Pancreas (tissue), 10 donors: ENCODE results near the gene DYNLRB1. TPM values are rescaled to one million over a fixed set of nuclear protein-coding genes. Genes with fewer than 3 reads are reported as not detected.
A peak's percentile ranks its signal among the peaks of the same experiment; 100 is the strongest.

Experiments
- ATAC-seq, 4 donors: fragments of 200-7000 bp; cut with Tn5 transposase; one replicate each; pipeline versions ENCODE4 v1.8.0 to v1.9.1; 2020; ENCODE audit warnings: mild to moderate bottlenecking in 4 of 4, moderate library complexity in 4 of 4
- DNase-seq, 6 donors: peaks; one replicate each; pipeline ENCODE4 v3.0.0-alpha.2; 2020
- FAIRE-seq: peaks from 2 replicates; lab custom pipeline; 2012; peaks lifted over from hg19 to GRCh38; lab: Jason Lieb, UNC
- H3K27ac ChIP-seq, 4 donors: fragments of 200-600 bp; sonication (generic); 1 replicate in 3 of 4; 2 replicates in 1 of 4; pipeline versions ENCODE4 v1.5.0 to v1.8.0; 2020
- H3K27me3 ChIP-seq, 4 donors: fragments of 200-600 bp; one replicate each; pipeline ENCODE4 v1.8.0; 2021
- H3K36me3 ChIP-seq, 3 donors: fragments of 200-600 bp; sonication (generic) in 1 of 3; one replicate each; pipeline versions ENCODE4 v1.5.0 to v1.8.0; 2020 to 2021
- H3K4me1 ChIP-seq, 3 donors: fragments of 200-600 bp; one replicate each; pipeline ENCODE4 v1.8.0; 2021
- H3K4me3 ChIP-seq, 4 donors: fragments of 200-600 bp; sonication (generic) in 2 of 4; one replicate each; pipeline versions ENCODE4 v1.5.0 to v1.8.0; 2020 to 2021
- H3K9me3 ChIP-seq, 4 donors: fragments of 200-600 bp; one replicate each; pipeline ENCODE4 v1.8.0; 2021
- WGBS, 2 donors: extraction: QIAGEN DNeasy Blood & Tissue Kit; methylation state at CpG; one replicate each; pipeline ENCODE4 v1.1.7; 2013; 5-methylcytosine and 5-hydroxymethylcytosine counted together
- intact Hi-C, 3 donors: fragments of 100-400 bp; cut with DNase I; formaldehyde crosslinking; loops; one replicate each; pipeline versions ENCODE4 v1.11.1 to v1.14.2; 2022
- polyA plus RNA-seq, 2 donors: library from polyadenylated mRNA; stranded (reverse); fragments of 200-250 nt; gene quantifications; one replicate each; pipeline ENCODE4 v1.2.3, GENCODE V29; 2013
- total RNA-seq, 6 donors: library from RNA; stranded (reverse); fragmentation: NEBNext Ultra II Directional in 4 of 6; extraction: Animal tissue kit (Norgen Biotek cat#: 25700) in 4 of 6; gene quantifications; one replicate each; pipeline versions ENCODE4 v1.2.1 to v1.2.4, GENCODE V29; 2021 to 2023
- TF ChIP-seq, protein P1 (sequence below), 4 donors: fragments of 200-600 bp; sonication (generic) in 3 of 4; IDR thresholded peaks; one replicate each; pipeline versions ENCODE4 v1.5.0 to v1.8.0; 2021; ENCODE audit warnings: antibody characterized with exemption in 4 of 4
- donor health status: healthy with polysubstance abuse.
- donor health status: DM: no; HTN: no; CAD: no; lungs with moderate emphysema.
- donor health status: DM: no; HTN: no; CAD: no.
- donor health status: control.
- donor health status: control.
- donor health status: Bipolar disorder and iron deficiency.
- donor health status: DM: yes; HTN: yes; CAD: no.
- donor health status: DM: no; HTN: no; CAD: no.
- donor health status: DM: no; HTN: no; CAD: no.
- donor health status: DM: yes; HTN: yes; CAD: no.

DYNLRB1 gene
- total and polyA plus RNA-seq, 8 donors, result 26.9 to 178 (median 41.6) TPM

DNA sequence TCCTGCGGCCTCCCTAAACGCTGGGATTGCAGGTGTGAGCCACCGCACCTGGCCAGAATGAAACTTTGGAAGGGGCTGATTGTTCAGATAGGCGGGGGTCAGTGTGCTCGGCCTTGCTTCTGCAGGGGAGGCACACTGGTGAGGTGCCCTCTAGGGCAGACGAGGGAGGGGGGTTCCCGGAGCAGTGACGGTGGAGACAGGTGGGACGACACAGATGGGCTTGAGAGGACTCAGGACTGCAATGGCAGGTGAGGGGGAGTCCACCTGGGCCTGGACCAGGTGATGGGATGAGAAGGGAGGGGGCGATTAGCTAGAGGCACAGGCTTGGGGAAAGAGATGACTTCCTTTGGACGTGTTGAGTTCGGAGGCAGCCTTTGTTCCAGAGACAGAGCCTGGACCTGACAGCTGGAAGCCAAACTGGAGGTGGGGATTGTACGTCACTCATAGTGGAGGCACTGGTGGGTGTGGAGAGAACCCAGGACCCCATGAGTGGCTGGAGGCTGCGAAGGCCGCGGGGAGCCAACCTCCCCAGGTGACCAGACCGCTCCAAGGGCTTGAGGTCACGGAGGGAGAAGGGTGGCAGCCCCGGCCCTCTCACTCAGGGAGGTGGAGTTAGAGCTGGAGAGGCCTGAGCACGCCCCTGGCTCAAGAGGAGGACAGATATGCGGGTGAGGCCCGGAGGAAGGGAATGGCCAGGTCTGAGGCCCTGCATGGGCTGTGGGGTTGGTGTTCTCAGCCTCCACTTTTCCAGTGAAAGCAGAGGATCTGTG is 31.8 kb downstream of the DYNLRB1 start:
- no peak overlapping the region for H3K27ac ChIP-seq
- H3K9me3 ChIP-seq, result no peaks in the 10 kb centered on the region
- no peak for FAIRE-seq
- no peak overlapping the region for H3K4me3 ChIP-seq
- TF ChIP-seq, protein P1, sequence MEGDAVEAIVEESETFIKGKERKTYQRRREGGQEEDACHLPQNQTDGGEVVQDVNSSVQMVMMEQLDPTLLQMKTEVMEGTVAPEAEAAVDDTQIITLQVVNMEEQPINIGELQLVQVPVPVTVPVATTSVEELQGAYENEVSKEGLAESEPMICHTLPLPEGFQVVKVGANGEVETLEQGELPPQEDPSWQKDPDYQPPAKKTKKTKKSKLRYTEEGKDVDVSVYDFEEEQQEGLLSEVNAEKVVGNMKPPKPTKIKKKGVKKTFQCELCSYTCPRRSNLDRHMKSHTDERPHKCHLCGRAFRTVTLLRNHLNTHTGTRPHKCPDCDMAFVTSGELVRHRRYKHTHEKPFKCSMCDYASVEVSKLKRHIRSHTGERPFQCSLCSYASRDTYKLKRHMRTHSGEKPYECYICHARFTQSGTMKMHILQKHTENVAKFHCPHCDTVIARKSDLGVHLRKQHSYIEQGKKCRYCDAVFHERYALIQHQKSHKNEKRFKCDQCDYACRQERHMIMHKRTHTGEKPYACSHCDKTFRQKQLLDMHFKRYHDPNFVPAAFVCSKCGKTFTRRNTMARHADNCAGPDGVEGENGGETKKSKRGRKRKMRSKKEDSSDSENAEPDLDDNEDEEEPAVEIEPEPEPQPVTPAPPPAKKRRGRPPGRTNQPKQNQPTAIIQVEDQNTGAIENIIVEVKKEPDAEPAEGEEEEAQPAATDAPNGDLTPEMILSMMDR (IDR thresholded peaks at IDR 0.05), result no peak
- no peak for ATAC-seq
- no peaks in the 10 kb centered on the region for H3K27me3 ChIP-seq
- no peaks in the 10 kb centered on the region for H3K36me3 ChIP-seq
- intact Hi-C loops, result loop anchor here in 1 of 3 donors (10.0 kb wide), 1 partner anchor 157 kb away; the partner anchor contains the start of gene TP53INP2
- peaks cover 0 to 5% (median 3%) of the 10 kb centered on the region in 3 donors for H3K4me1 ChIP-seq
- 95% methylated on average over 22 of the region's 22 CpGs for WGBS, 2 donors
- DNase-seq, result no peak

DNA sequence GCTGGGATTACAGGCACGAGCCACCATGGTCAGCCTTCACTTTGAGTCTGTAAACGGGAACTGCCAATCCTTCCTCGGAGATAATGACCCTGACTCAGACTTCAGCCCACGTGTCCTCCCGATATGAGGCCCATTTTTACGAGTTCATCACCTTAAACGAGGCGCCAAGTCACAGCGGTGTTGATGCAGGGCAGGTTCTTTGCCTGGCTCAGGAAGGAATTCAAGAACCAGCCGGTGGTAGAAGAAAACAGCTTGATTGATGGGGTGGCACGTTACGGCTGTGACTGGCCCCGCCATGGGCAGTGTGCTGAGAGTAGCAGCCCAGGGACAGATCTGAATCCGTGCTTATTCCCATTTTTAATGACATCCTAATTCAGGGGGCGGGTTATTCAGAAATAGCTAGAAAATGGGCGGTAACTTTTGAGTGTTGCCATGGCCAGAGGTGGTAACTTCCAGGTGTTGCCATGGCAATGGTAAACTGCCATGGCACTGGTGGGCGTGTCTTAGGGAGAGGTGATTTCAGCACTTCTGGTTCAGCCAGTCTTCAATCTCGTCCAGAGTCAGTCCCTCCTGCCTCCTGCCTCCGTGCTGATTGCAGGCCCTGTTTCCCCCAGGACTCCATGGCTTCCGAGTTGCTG is 33.2 kb downstream of the DYNLRB1 start:
- intact Hi-C loops, result loop anchor here in 1 of 3 donors (10.0 kb wide), 1 partner anchor 155 kb away; the partner anchor contains the start of gene TP53INP2
- TF ChIP-seq, protein P1 (IDR thresholded peaks at IDR 0.05), result no peak
- H3K9me3 ChIP-seq, result no peaks in the 10 kb centered on the region
- 61 to 63% methylated on average over 20 of the region's 20 CpGs for WGBS, 2 donors
- H3K27me3 ChIP-seq, result no peaks in the 10 kb centered on the region
- H3K36me3 ChIP-seq, result no peaks in the 10 kb centered on the region
- H3K4me3 ChIP-seq, result no peak overlapping the region
- peak; percentile 31 to 48 (median 40) for ATAC-seq
- no peak overlapping the region for H3K27ac ChIP-seq
- FAIRE-seq, result no peak
- peaks cover 4 to 13% (median 9%) of the 10 kb centered on the region in 3 donors for H3K4me1 ChIP-seq
- DNase-seq, result peak in 4 of 6 donors; percentile 35 to 62 (median 56)

DNA sequence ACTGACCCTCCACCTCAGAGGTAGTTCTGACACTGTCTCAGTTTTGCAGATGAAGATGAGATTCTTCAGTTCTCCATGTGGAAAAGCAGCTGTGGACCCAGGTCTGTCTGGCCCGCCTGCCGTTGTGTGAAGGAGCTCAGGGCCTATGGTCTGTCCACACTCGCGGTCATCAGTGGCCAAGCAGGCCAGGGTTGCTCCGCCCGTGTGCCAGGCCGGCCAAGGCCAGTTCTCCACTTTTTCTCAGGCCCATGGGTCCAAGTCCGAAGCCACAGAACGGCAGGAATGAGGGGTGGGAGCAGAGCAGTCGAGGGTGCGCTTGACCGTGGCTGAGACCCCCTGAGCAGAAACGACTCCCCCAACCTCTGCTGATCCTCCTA is 33.7 kb downstream of the DYNLRB1 start:
- H3K4me3 ChIP-seq, result no peak overlapping the region
- 87 to 88% methylated on average over 13 of the region's 13 CpGs for WGBS, 2 donors
- TF ChIP-seq, protein P1 (IDR thresholded peaks at IDR 0.05), result no peak
- no peak for FAIRE-seq
- no peak for DNase-seq
- ATAC-seq, result no peak
- no peak overlapping the region for H3K27ac ChIP-seq
- H3K9me3 ChIP-seq, result no peaks in the 10 kb centered on the region
- peaks cover 4 to 13% (median 9%) of the 10 kb centered on the region in 3 donors for H3K4me1 ChIP-seq
- no peaks in the 10 kb centered on the region for H3K27me3 ChIP-seq
- intact Hi-C loops, result loop anchor here in 1 of 3 donors (10.0 kb wide), 1 partner anchor 155 kb away; the partner anchor contains the start of gene TP53INP2
- no peaks in the 10 kb centered on the region for H3K36me3 ChIP-seq

DNA sequence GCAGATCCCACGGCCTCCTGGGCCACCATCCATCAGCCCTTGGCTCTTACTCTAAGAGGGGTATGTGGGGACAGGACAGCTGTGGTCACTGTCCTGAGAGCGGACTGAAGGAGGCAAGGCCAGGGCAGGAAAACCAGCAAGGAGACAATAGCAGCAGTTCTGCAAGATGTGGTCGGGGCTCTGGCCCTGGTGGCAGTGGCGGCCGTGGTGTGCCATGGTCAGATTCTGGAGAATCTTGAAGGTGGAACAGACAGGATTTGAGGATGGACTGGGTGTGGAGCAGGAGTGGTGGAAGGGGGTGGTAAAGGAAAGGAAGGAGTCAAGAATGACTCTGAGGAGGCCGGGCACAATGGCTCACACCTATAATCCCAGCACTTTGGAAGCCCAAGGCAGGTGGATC is 36.3 kb downstream of the DYNLRB1 start:
- WGBS, 2 donors, result 95 to 97% methylated on average over 6 of the region's 6 CpGs
- Histone ChIP-seq H3K27ac (no peak overlapping the region), H3K36me3 (no peaks in the 10 kb centered on the region), H3K4me1 (peaks cover 4 to 16% (median 11%) of the 10 kb centered on the region in 3 donors), H3K9me3 (no peaks in the 10 kb centered on the region), H3K27me3 (no peaks in the 10 kb centered on the region), H3K4me3 (no peak overlapping the region)
- FAIRE-seq (no peak), DNase-seq (no peak), ATAC-seq (no peak)
- intact Hi-C loops, result no loop called here
- TF ChIP-seq, protein P1 (IDR thresholded peaks at IDR 0.05), result no peak
